ENCODE measurements around the gene TPST2.
A peak's percentile ranks its signal among the peaks of the same experiment; 100 is the strongest.

The TPST2 gene

GRCh38 chr22:26502688-26503561 lies 87.0 kb downstream of the TPST2 start:
- Mint-ChIP-seq H3K27ac (peak overlapping the region; percentile 78), H3K27me3 (ENCODE audit: low read depth, poor library complexity) (no peaks in the 10 kb centered on the region), H3K9me3 (no peaks in the 10 kb centered on the region), H3K36me3 (ENCODE audit: low read depth) (peaks cover 67% of the 10 kb centered on the region), H3K4me3 (no peak overlapping the region), H3K4me1 (peaks cover 12% of the 10 kb centered on the region)
- TF ChIP-seq CTCF (IDR thresholded peaks at IDR 0.05): peak; percentile 60
- DNase-seq: peak; percentile 58

GRCh38 chr22:26501996-26502395 lies 87.9 kb downstream of the TPST2 start:
- H3K9me3 Mint-ChIP-seq: no peaks in the 10 kb centered on the region
- no peak for TF ChIP-seq CTCF (IDR thresholded peaks at IDR 0.05)
- H3K4me3 Mint-ChIP-seq: no peak overlapping the region
- DNase-seq: no peak
- H3K27me3 Mint-ChIP-seq (ENCODE audit: low read depth, poor library complexity): no peaks in the 10 kb centered on the region
- no peak overlapping the region for H3K27ac Mint-ChIP-seq
- H3K4me1 Mint-ChIP-seq: peaks cover 12% of the 10 kb centered on the region
- H3K36me3 Mint-ChIP-seq (ENCODE audit: low read depth): peaks cover 74% of the 10 kb centered on the region

GRCh38 chr22:26499188-26499703 lies 90.7 kb downstream of the TPST2 start:
- no peak for DNase-seq
- no peak overlapping the region for H3K27ac Mint-ChIP-seq
- no peaks in the 10 kb centered on the region for H3K27me3 Mint-ChIP-seq (ENCODE audit: low read depth, poor library complexity)
- H3K9me3 Mint-ChIP-seq: no peaks in the 10 kb centered on the region
- peaks cover 12% of the 10 kb centered on the region for H3K4me1 Mint-ChIP-seq
- no peak for TF ChIP-seq CTCF (IDR thresholded peaks at IDR 0.05)
- peaks cover 71% of the 10 kb centered on the region for H3K36me3 Mint-ChIP-seq (ENCODE audit: low read depth)
- H3K4me3 Mint-ChIP-seq: no peak overlapping the region

- DNase-seq: no peak
- Mint-ChIP-seq H3K9me3 (no peaks in the 10 kb centered on the region), H3K27ac (no peak overlapping the region), H3K4me1 (no peaks in the 10 kb centered on the region), H3K36me3 (ENCODE audit: low read depth) (peaks cover 69% of the 10 kb centered on the region), H3K27me3 (ENCODE audit: low read depth, poor library complexity) (no peaks in the 10 kb centered on the region), H3K4me3 (no peak overlapping the region)
- no peak for TF ChIP-seq CTCF (IDR thresholded peaks at IDR 0.05)
Observed at GRCh38 chr22:26496456-26496855, 93.5 kb downstream of the TPST2 start.

- DNase-seq: no peak
- Mint-ChIP-seq H3K9me3 (no peaks in the 10 kb centered on the region), H3K27me3 (ENCODE audit: low read depth, poor library complexity) (no peaks in the 10 kb centered on the region), H3K4me3 (no peak overlapping the region), H3K36me3 (ENCODE audit: low read depth) (peaks cover 67% of the 10 kb centered on the region), H3K4me1 (no peaks in the 10 kb centered on the region), H3K27ac (no peak overlapping the region)
- TF ChIP-seq CTCF (IDR thresholded peaks at IDR 0.05): no peak
Observed at GRCh38 chr22:26494506-26494905, 95.4 kb downstream of the TPST2 start.

- peaks cover 55% of the 10 kb centered on the region for H3K36me3 Mint-ChIP-seq (ENCODE audit: low read depth)
- DNase-seq: no peak
- no peaks in the 10 kb centered on the region for H3K9me3 Mint-ChIP-seq
- no peaks in the 10 kb centered on the region for H3K4me1 Mint-ChIP-seq
- H3K27me3 Mint-ChIP-seq (ENCODE audit: low read depth, poor library complexity): no peaks in the 10 kb centered on the region
- H3K27ac Mint-ChIP-seq: no peak overlapping the region
- no peak for TF ChIP-seq CTCF (IDR thresholded peaks at IDR 0.05)
- no peak overlapping the region for H3K4me3 Mint-ChIP-seq
Observed at GRCh38 chr22:26492220-26492619, 97.7 kb downstream of the TPST2 start.
